Heart right ventricle (tissue), 16 donors: ENCODE data around the gene NARF. TPM values are rescaled to one million over a fixed set of nuclear protein-coding genes. Genes with fewer than 3 reads are reported as not detected.

ENCODE experiments used
- ATAC-seq, 8 donors: fragments of 200-7000 bp; cut with Tn5 transposase; one replicate each; pipeline ENCODE4 v1.9.1; 2020; ENCODE audit warnings: mild to moderate bottlenecking in 8 of 8, moderate library complexity in 8 of 8, moderate number of reproducible peaks in 1 of 8
- DNase-seq, 2 donors: peaks; one replicate each; pipeline ENCODE4 v3.0.0-alpha.2; 2020
- H3K27ac ChIP-seq, 10 donors: fragments of 200-600 bp; sonication (generic) in 2 of 10; one replicate each; pipeline versions ENCODE4 v1.5.0 to v1.8.0; 2020 to 2022; ENCODE audit warnings: mild to moderate bottlenecking in 3 of 10
- H3K27me3 ChIP-seq, 7 donors: fragments of 200-600 bp; one replicate each; pipeline ENCODE4 v1.8.0; 2021 to 2022; ENCODE audit warnings: mild to moderate bottlenecking in 2 of 7
- H3K36me3 ChIP-seq, 9 donors: fragments of 200-600 bp; sonication (generic) in 1 of 9; one replicate each; pipeline versions ENCODE4 v1.5.0 to v1.8.0; 2020 to 2022; ENCODE audit warnings: mild to moderate bottlenecking in 2 of 9
- H3K4me1 ChIP-seq, 9 donors: fragments of 200-600 bp; sonication (generic) in 1 of 9; one replicate each; pipeline versions ENCODE4 v1.5.0 to v1.8.0; 2020 to 2022; ENCODE audit warnings: mild to moderate bottlenecking in 4 of 9
- H3K4me3 ChIP-seq, 10 donors: fragments of 200-600 bp; sonication (generic) in 2 of 10; one replicate each; pipeline versions ENCODE4 v1.5.0 to v1.8.0; 2020 to 2022; ENCODE audit warnings: mild to moderate bottlenecking in 7 of 10, moderate library complexity in 2 of 10
- H3K9me3 ChIP-seq, 11 donors: fragments of 200-600 bp in 10 of 11; sonication (generic) in 2 of 11; one replicate each; pipeline versions ENCODE4 v1.5.0 to v1.8.0; 2013 to 2022; ENCODE audit warnings: mild to moderate bottlenecking in 2 of 11, control low read depth in 1 of 11, moderate library complexity in 1 of 11
- WGBS, 2 donors: extraction: QIAGEN DNeasy Blood & Tissue Kit; methylation state at CpG; one replicate each; pipeline ENCODE4 v1.1.7; 2013; ENCODE audit warnings: inconsistent platforms in 1 of 2; 5-methylcytosine and 5-hydroxymethylcytosine counted together
- intact Hi-C, 10 donors: fragments of 100-400 bp; cut with DNase I; formaldehyde crosslinking; loops; one replicate each; pipeline versions ENCODE4 v1.11.1 to v1.14.2; 2022
- polyA plus RNA-seq, 2 donors: library from polyadenylated mRNA; stranded (reverse); fragments of 200-250 nt; gene quantifications; one replicate each; pipeline ENCODE4 v1.2.3, GENCODE V29; 2013
- total RNA-seq, 10 donors: library from RNA; stranded (reverse); fragmentation: NEBNext Ultra II Directional in 3 of 10; extraction: Animal tissue kit (Norgen Biotek cat#: 25700) in 3 of 10; gene quantifications; one replicate each; pipeline versions ENCODE4 v1.2.1 to v1.2.4, GENCODE V29; 2021 to 2023
- TF ChIP-seq, protein P1 (sequence below), 9 donors: fragments of 200-600 bp; sonication (generic) in 2 of 9; IDR thresholded peaks; one replicate each; pipeline versions ENCODE4 v1.5.0 to v1.8.0; 2021 to 2022; ENCODE audit warnings: antibody characterized with exemption in 9 of 9, mild to moderate bottlenecking in 5 of 9, moderate library complexity in 1 of 9
- donor health status: Arrhythmogenic right ventricular cardiomyopathy.
- donor health status: ischemic (EF 13 %, LVEDD 7.1; RV severe dilation, severe dysfunction).
- donor health status: healthy with polysubstance abuse.
- donor health status: DM: no; HTN: yes; CAD: no.
- donor health status: DM: no; HTN: no; CAD: no.
- donor health status: ischemic (EF 25% LVEDD 6.9; RV normal size, moderate dysfunction).
- donor health status: ischemic (EF 25% LVEDD 5.7; RV mildly dilated, moderate dysfunction).
- donor health status: healthy.
- donor health status: DM: yes; HTN: yes; CAD: no.
- donor health status: Ischemic cardiomyopathy.
- donor health status: ischemic (EF 35%, LVEDD 5.7; RV mildly dilated, moderate dysfunction).
- donor health status: nonischemic (EF 11% LVEDD 7.7; RV severe dilation, severe dysfunction).
- donor health status: DM: yes; HTN: yes; CAD: no.
- donor health status: PGD.
- donor health status: ischemic (EF 29% LVEDD 5.4; RV normal size, mild dysfunction).
- donor health status: nonischemic (EF 23%, LVEDD 6.1; RV moderate dilation, normal function).

The NARF gene
- total and polyA plus RNA-seq, 12 donors, result 48.4 to 179 (median 64.5) TPM

DNA sequence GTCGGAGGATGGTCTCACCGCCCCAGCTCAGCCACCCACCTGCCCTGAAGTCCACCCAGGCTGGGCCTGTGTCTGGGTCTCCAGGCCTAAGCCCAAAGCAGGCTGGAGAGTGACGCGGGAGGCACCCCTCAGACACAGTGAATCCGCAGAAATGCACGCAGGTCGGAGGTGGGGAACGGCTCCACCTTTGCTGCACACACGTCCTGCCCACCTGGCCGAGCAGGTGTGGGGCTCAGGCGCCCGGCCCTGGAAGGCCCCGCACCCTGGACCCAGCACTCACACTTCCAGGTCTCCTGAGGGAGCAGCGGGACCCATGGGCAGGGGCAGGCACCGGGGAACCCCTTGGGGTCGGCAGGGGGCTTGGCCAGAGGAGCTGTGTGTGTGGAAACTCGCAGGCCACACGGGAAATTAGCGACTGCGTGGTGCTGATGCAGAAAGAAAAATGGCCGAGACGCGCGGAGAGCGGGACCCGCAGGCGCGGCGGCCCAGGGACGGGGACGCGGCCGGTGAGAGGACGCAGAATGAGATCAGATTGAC, 18.6 kb upstream of the NARF start:
- Histone ChIP-seq H3K4me1 (peaks cover 0 to 16% (median 0%) of the 10 kb centered on the region in 9 donors), H3K4me3 (peak overlapping the region in 1 of 10 donors; percentile 18), H3K27me3 (no peaks in the 10 kb centered on the region), H3K36me3 (peaks cover 0 to 83% (median 0%) of the 10 kb centered on the region in 9 donors), H3K9me3 (no peaks in the 10 kb centered on the region), H3K27ac (peak overlapping the region in 2 of 10 donors; percentile 6 to 72)
- ATAC-seq (no peak), DNase-seq (no peak)
- TF ChIP-seq, protein P1, sequence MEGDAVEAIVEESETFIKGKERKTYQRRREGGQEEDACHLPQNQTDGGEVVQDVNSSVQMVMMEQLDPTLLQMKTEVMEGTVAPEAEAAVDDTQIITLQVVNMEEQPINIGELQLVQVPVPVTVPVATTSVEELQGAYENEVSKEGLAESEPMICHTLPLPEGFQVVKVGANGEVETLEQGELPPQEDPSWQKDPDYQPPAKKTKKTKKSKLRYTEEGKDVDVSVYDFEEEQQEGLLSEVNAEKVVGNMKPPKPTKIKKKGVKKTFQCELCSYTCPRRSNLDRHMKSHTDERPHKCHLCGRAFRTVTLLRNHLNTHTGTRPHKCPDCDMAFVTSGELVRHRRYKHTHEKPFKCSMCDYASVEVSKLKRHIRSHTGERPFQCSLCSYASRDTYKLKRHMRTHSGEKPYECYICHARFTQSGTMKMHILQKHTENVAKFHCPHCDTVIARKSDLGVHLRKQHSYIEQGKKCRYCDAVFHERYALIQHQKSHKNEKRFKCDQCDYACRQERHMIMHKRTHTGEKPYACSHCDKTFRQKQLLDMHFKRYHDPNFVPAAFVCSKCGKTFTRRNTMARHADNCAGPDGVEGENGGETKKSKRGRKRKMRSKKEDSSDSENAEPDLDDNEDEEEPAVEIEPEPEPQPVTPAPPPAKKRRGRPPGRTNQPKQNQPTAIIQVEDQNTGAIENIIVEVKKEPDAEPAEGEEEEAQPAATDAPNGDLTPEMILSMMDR (IDR thresholded peaks at IDR 0.05), result no peak
- 94 to 95% methylated on average over 34 of the region's 34 CpGs for WGBS, 2 donors
- intact Hi-C loops, result no loop called here

DNA sequence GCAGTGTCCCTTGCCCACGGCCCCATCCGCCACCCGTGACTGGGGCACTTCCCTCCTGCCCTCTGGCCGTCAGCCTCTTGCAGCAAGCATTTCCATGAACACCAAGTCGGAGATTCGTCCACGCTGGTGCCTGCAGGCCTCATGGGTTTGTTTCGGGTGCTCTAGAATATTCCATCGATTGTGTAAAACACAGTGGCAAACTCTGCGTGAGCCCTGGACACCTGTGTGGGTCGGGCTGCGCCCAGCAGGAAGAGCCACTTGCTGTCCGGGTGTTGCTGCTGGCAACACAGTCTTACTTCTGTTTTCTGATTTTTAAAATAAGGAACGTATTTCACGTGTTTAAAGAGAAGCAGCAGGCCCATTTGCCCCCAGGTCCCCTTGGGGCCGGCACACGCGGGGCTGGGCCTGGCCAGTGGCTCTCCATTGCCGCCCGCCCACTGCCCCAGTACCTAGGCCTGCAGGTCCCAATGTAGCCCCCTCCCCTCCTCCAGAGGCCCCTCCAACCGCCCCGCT, 18.0 kb upstream of the NARF start:
- TF ChIP-seq, protein P1 (IDR thresholded peaks at IDR 0.05), result no peak
- Histone ChIP-seq H3K4me1 (peaks cover 0 to 22% (median 5%) of the 10 kb centered on the region in 9 donors), H3K36me3 (peaks cover 0 to 78% (median 0%) of the 10 kb centered on the region in 9 donors), H3K27me3 (no peaks in the 10 kb centered on the region), H3K27ac (peak overlapping the region in 3 of 10 donors; percentile 4 to 72 (median 6)), H3K9me3 (no peaks in the 10 kb centered on the region), H3K4me3 (peak overlapping the region in 3 of 10 donors; percentile 5 to 18 (median 16))
- 77 to 79% methylated on average over 22 of the region's 22 CpGs for WGBS, 2 donors
- peak in 4 of 8 donors; percentile 13 to 37 (median 24) for ATAC-seq
- intact Hi-C loops, result no loop called here
- peak in 1 of 2 donors; percentile 26 for DNase-seq

DNA sequence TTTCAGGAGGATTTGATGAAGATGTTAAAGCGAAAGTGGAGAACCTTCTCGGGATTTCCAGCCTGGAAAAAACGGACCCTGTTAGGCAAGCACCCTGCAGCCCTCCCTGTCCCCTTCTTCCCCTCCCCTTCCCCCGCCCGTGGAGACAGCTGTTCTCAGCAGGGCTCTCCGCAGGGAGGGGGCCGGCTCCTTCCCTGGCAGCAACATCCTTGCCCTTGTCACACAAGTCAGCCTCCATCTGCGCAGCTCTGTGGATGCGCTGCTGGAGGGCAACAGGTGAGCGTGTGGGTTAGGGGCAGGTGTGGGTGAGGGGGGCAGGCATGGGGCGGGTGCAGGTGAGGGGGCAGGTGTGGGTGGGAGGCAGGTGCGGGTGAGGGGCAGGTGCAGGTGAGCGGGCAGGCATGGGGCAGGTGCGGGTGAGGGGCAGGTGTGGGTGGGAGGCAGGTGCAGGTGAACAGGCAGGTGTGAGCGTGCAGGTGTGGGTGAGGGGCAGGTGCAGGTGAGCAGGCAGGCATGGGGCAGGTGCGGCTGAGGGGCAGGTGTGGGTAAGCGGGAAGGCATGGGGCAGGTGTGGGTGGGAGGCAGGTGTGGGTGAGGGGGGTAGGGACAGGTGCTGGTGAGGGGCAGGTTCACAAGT, 17.4 kb upstream of the NARF start:
- TF ChIP-seq, protein P1 (IDR thresholded peaks at IDR 0.05), result no peak
- ATAC-seq, result peak in 2 of 8 donors; percentile 27 to 44
- Histone ChIP-seq H3K27ac (peak overlapping the region in 3 of 10 donors; percentile 4 to 72 (median 6)), H3K27me3 (no peaks in the 10 kb centered on the region), H3K4me3 (peak overlapping the region in 2 of 10 donors; percentile 16 to 18), H3K36me3 (peaks cover 0 to 75% (median 0%) of the 10 kb centered on the region in 9 donors), H3K9me3 (no peaks in the 10 kb centered on the region), H3K4me1 (peaks cover 0 to 28% (median 11%) of the 10 kb centered on the region in 9 donors)
- WGBS, 2 donors, result 69 to 72% methylated on average over 17 of the region's 17 CpGs
- peak in 1 of 2 donors; percentile 37 for DNase-seq
- intact Hi-C loops, result no loop called here

DNA sequence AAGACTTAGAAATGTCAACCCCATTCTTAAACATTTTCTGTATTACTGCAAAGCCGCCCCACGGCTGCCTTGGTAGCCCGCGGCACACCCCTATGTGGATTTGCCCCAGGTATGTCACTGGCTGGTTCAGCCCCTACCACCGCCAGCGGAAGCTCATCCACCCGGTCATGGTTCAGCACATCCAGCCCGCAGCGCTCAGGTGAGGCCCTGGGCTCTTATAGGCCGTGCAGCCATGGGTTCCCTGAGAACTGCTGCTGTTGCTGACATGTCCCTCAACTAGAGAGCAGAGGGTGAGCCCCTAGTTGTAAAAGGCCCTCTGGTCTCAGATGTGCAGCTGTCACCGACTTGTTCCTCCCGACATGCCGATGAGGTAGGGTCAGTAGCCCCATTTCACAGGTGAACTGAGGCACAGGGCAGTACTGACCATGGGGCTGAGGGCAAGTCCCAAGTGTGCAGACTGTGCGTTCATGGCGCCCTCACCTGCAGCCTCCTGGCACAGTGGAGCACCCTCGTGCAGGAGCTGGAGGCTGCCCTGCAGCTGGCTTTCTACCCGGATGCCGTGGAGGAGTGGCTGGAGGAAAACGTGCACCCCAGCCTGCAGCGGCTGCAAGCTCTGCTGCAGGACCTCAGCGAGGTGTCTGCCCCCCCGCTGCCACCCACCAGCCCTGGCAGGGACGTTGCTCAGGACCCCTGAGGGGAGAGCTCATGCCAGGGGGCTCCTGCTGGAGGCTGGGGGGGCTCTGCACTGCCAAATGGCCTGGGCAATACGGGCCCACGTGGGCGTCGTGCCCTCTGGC, 16.7 kb upstream of the NARF start:
- no peak overlapping the region for H3K4me3 ChIP-seq
- TF ChIP-seq, protein P1 (IDR thresholded peaks at IDR 0.05), result no peak
- H3K36me3 ChIP-seq, result peaks cover 0 to 74% (median 0%) of the 10 kb centered on the region in 9 donors
- H3K9me3 ChIP-seq, result no peaks in the 10 kb centered on the region
- peaks cover 0 to 36% (median 12%) of the 10 kb centered on the region in 9 donors for H3K4me1 ChIP-seq
- DNase-seq, result peak in 1 of 2 donors; percentile 23
- H3K27me3 ChIP-seq, result no peaks in the 10 kb centered on the region
- H3K27ac ChIP-seq, result no peak overlapping the region
- ATAC-seq, result no peak
- WGBS, 2 donors, result 87% methylated on average over 27 of the region's 27 CpGs
- intact Hi-C loops, result no loop called here
